HL-60 (cell line): Measurements from ENCODE around the gene CNIH2.
"Not testable (repeated sequence)": the region's sequence is repeated elsewhere in the genome, so short reads cannot be mapped to it uniquely, and the experiment has no call there.

ENCODE experiments used
- DNase-seq, 2 experiments: peaks; one replicate each; pipeline ENCODE4 v3.0.0-alpha.2; 2010 to 2020; ENCODE audit warnings: low read depth in 1 of 2, low spot score in 1 of 2
- H3K27ac ChIP-seq: fragments of 250-450 bp; sonication (Bioruptor Pico); replicated peaks from 2 replicates; pipeline ENCODE4 v1.5.1; 2020; ENCODE audit warnings: mild to moderate bottlenecking, moderate library complexity
- H3K27me3 ChIP-seq: fragments of 250-450 bp; sonication (Bioruptor Pico); 2 replicates; pipeline ENCODE4 v1.5.1; 2021; ENCODE audit warnings: mild to moderate bottlenecking, moderate library complexity; ENCODE audit not compliant: insufficient read depth, poor library complexity, severe bottlenecking
- H3K4me3 ChIP-seq: replicated peaks from 2 replicates; pipeline ENCODE4 v1.5.1; 2011; ENCODE audit warnings: mild to moderate bottlenecking, control low read depth, low read length; ENCODE audit not compliant: insufficient read depth
- CTCF ChIP-seq: IDR thresholded peaks from one replicate; pipeline ENCODE4 v1.5.1; 2011; ENCODE audit warnings: low read length, control low read depth, inconsistent platforms; ENCODE audit not compliant: insufficient read depth
- GABPA ChIP-seq: IDR thresholded peaks from 2 replicates; pipeline ENCODE4 v1.6.1; 2012; ENCODE audit warnings: low read depth
- POLR2AphosphoS5 ChIP-seq: IDR thresholded peaks from 2 replicates; pipeline ENCODE4 v1.6.1; 2012; ENCODE audit warnings: low read depth
- REST ChIP-seq: IDR thresholded peaks from 2 replicates; pipeline ENCODE4 v1.6.1; 2012; ENCODE audit warnings: low read depth; ENCODE audit not compliant: insufficient replicate concordance
- SPI1 ChIP-seq: IDR thresholded peaks from 2 replicates; pipeline ENCODE4 v1.6.1; 2012; ENCODE audit warnings: low read depth, mild to moderate bottlenecking, borderline replicate concordance

CNIH2 gene

GRCh38 chr11:66247801-66248200 is 30.2 kb upstream of the CNIH2 start:
- DNase-seq: no peak
- no peaks in the 10 kb centered on the region for H3K27me3 ChIP-seq
- TF ChIP-seq CTCF: no peak
- TF ChIP-seq SPI1: no peak
- no peak for TF ChIP-seq REST
- TF ChIP-seq POLR2AphosphoS5: no peak
- no peak for TF ChIP-seq GABPA
- no peak overlapping the region for H3K27ac ChIP-seq
- no peak overlapping the region for H3K4me3 ChIP-seq

GRCh38 chr11:66248903-66249302 is 29.1 kb upstream of the CNIH2 start:
- H3K4me3 ChIP-seq: no peak overlapping the region
- H3K27ac ChIP-seq: no peak overlapping the region
- DNase-seq: no peak
- H3K27me3 ChIP-seq: no peaks in the 10 kb centered on the region
- no peak for TF ChIP-seq REST
- TF ChIP-seq GABPA: no peak
- no peak for TF ChIP-seq CTCF
- no peak for TF ChIP-seq POLR2AphosphoS5
- no peak for TF ChIP-seq SPI1

GRCh38 chr11:66251809-66252208 is 26.2 kb upstream of the CNIH2 start:
- Histone ChIP-seq H3K4me3 (no peak overlapping the region), H3K27ac (no peak overlapping the region), H3K27me3 (peaks cover 1% of the 10 kb centered on the region)
- TF ChIP-seq GABPA: no peak
- no peak for TF ChIP-seq SPI1
- TF ChIP-seq CTCF: no peak
- TF ChIP-seq REST: no peak
- no peak for TF ChIP-seq POLR2AphosphoS5
- no peak for DNase-seq

- H3K4me3 ChIP-seq, DNase-seq, H3K27me3 ChIP-seq, H3K27ac ChIP-seq: not testable (repeated sequence)
Observed at GRCh38 chr11:66253081-66253480, 24.9 kb upstream of the CNIH2 start.
